Hippocampal formation (tissue), 2 donors: ENCODE measurements around the gene SHQ1.

Experiments used
- DNase-seq, 2 donors: peaks; one replicate each; lab custom pipeline; 2025; lab: John Stamatoyannopoulos, UW

SHQ1 gene

DNA sequence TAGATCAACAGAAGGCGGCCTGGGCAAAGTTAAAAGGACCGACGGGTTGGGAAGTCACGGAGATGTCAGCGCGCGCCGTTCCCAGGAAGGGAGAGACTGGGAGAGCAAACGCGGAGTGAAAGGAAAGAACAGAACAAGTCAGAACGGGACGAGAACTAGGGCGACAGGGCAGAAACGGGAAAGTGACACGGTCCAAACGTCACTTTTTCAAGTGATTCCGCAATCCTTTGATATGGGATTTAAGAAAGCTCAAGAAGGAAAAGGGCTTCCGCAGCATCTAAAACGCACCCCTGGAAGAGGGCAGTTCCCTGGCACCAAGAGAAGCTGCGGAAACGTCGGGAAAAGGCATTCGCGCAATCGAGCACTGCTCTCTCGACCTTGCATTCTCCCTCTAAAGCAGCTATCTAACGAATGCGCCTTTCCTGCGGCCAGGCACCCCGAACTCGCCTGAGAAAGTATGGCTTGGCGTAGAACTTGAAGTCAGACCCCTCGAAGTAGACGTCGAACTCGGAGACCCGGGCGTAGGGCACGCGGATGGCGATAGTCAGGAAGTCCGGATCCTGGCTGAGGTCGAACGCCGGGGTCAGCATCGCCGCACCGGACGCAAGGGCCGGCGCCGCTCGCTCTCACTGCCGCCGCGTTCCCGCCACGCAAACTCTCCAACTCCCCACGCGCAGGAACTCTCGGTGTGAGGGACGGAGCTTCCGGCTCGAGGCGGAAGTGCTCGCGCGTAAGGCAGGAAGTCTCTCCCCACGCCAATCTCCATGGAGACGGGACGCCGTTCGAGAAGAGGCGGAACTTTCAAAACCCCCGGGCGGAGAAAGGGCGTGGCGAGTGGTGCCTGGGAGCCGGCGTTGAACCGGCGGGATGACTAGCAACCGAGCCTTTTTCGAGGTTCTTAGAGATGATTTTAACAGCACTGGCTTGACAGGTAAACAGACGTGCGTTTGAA, at the start of gene SHQ1:
Gene SHQ1, minus strand, starts transcription at position 695 of the 952 bp plus-strand sequence. Its CDS starts 105 bp downstream, at position 590.
- DNase-seq = peak; percentile 78 to 87

GRCh38 chr3:72897758-72898007, 49.4 kb upstream of the SHQ1 start:
- no peak for DNase-seq

DNA sequence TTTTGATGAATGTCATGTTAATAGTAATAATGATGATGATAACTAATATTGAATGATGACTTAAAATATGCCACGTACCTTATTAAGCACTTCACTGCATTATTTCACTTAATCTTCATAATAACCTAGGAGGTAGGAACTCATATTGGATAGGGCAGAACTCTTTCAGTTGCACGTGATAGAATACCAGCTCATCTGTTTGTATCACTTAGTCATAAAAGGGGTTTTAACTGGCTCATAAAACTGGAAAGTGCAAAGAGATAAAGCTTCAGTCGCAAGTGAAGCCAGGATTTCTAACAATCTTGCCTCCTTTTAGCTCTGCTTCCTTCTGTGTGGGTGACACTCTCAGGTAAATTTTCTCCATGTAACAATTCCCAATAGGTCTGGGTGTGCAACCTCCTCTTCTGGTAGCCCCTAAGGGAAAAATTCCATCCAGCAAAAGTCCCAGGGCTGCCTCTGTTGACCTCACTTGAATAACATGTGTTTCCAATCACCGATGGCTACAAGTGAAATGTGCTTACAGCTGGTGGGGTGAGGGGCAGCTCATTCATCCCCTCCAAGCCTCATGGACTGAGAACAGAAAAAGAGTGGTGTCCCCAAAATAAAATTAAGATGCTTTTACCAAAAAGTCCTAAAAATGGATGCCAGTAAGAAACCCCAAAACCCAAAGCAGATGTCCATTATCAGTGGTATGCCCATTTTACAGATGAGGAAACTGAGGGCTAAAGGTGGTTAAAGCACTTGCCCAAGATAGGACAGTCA, 48.9 kb upstream of the SHQ1 start:
- no peak for DNase-seq

- no peak for DNase-seq
Measured at GRCh38 chr3:72894976-72895552, 46.8 kb upstream of the SHQ1 start.

DNA sequence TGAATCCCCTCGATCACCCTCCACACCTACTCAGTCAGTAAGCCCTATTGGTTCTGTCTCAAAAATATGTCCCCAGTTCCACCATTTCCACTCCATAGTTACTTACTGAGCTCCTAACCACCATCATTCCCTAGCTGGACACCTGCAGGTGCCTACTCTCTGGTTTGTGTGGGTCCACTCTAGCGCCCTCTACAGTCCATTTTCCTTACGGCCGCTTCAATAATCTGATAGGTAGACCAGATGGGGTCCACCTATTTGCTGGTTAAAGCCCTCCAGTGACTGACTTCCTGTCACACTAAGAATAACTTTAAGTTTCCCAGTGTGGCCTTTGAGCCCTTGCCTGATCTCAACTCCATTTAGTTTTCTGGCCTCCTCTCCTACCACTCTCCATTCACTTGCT, 44.6 kb upstream of the SHQ1 start:
- no peak for DNase-seq

GRCh38 chr3:72892081-72892775, 44.0 kb upstream of the SHQ1 start:
- DNase-seq = peak; percentile 71 to 75

DNA sequence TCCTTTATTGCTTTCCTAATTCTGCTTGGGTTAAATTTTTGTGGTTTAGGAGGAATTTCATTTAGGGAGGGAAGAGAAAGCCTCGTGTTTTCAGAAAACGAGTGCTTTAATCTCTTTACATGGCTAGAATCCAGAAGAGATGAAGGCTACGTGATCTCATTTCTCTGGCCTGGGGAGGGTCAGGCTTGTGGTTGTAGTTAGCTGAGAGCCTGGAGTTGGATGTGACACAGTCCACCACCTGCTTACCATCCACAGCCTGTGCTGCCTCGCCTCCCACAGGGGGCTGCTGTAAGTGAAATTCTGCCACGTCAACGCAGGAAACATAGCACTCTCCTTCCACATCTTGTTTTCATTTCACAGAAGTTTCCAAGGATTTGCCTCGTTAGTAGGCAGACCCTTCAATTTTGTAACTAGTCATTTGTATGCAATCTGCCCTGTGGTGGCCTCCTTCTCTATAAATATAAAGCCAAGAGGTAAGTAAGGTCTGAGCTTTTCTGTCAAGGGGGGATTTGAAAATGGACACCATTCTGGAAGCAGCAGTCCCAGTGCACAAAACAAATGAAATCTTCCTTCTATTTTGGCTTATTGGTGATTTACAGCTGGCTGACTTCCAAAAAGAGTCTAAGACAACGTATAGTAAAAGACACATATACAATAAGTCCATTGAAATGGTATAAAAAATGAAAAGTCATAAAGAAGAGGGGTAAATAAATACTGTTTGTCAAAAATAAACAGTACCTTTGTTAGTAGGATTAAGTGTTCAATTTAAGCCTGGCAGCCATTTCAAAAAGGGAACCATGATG, 43.0 kb upstream of the SHQ1 start:
- DNase-seq = peak in 1 of 2 donors; percentile 10

DNA sequence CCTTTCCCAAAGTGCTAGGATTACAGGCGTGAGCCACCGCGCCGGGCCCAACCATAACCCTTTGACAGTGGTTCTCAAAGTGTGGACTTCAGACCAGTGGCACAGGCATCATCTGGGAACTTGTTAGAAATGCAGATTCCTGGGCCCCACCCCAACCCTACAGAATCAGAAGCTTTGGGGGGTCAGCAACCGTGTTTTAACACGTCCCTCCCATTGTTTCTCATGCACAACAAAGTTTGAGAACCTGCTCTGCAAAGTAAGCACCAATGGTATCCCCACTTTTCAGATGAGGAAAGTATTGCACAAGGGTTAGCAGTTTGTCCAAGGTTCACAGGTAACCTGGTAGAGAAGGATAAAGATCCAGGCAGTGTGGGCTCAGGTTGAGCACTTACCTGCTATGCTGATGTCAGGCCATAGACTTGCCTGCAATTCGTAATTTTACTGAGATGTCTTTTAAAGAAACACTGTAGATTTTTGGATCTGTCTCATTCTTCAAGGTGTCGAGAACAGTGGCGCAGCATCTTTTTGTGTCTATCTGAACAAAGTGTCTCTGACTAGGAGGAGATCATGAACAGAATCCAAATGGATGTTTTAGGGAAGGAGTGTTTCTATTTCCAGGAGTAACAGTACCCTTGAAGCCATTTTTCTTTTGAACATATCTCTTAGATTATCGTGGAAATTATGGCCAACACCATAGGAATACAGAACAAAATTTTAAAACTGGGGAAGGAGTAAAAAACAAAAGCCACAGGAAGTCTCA, 42.1 kb upstream of the SHQ1 start:
- DNase-seq = peak in 1 of 2 donors; percentile 3

DNA sequence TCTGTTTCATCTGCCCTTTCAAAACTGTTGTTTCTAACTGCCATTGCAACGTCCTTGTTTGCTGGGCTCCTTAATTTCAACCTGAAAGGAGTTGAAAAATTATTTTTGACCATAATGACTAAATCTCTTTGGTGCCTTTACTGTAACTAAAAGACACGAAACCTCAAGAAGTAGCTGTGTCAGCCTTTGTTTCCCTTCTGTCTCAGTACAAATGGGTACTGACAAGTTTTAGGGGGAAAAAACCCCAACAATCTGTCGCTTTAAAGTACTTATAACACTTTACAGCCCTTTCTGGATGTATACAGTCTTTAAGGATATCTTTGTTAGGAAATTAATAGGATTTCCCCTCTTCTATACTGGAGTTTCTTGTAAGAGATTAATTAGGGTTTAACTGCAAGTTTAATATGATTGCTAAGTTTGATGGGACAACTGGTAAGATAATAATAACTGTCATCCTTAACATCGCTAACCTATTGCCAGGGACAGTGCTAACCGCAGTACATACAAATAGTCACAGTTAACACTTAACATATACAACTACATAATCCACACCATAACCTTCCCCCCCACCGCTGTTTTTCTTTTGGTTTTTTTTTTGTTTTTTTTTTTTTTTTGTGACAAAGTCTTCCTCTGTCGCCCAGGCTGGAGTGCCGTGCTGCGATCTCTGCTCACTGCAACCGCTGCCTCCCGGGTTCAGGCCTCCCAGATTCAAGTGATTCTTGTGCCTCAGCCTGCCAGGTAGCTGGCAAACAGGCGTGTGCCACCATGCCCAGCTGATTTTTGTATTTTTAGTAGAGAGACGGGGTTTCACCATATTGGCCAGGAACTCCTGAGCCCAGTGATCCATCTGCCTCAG, 41.3 kb upstream of the SHQ1 start:
- peak; percentile 6 to 48 for DNase-seq

DNA sequence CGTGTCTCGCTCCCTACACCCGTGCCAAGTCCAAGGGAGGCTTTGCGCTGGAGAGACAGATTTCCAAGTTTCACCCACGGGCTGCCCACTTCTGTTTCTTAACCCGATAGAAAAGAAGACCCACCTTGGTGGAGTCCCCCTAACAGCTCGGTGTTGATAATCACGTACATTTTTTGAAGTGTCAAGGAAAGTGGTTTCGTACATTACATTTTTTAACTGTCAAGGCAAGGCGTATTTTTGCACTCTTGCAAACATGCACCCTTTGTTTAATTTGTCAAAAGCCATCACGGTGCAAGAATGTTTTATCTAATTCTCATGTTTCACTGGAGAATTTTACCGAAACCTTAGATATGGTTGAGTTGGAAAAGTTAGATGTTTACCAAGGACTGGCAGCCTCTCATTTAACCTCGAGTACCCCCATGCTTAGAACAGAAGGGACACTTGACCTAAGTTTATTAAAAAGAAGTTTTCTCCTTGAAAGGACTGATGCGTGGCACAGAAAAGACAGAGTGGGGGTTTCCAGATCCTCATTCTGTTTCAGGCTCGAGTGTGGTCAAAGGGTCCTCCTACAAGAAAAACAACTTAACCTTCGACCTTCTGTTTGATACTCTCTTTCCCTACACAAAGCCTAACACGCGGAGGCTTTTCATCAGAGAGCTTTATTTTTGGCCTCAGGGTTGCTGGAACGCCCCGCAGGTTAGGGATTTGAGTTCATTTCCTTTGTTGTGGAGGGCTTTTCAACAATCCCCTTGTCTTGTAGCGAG, 40.5 kb upstream of the SHQ1 start:
- DNase-seq = peak; percentile 23 to 49

DNA sequence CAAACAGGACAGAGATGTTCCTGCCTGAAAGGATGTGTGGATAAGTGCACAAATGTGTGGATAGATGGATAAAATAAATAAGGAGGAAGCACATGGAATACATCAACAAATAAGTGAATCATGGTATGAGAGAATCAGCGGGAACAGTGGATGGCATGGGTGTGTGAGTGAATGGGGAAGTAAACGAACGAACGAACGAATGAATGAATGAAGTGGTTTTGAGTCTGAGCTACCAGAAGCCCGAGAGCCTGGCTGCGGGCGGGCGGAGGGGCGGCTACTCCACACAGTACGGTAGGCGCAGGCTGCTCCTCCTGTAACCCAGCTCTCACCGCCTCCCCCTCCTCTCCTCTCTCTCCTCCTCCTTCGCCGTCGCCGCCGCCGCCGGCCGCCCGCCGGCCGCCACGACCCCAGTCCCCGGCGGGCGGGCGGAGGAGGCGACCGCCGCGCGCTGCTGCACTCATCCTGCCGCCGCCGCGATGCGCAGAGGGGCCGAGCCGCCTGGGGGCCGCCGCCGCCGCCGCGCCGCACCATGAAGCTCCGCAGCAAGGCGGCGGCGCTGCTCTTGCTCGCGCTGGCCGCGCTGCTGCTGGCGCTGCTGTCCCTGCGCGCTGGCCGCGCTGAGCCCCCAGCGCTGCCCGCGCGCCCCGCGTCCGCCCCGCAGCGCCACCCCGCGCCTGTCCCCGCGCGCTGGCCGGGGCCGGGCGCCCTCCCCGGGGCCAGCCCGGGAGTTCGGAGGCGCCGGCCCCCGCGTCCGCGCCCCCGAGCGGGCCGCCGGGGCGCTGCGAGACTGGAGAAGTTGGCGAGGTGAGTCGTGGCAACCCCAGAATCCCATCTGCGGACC, 39.7 kb upstream of the SHQ1 start, which contains the start of gene GXYLT2:
Gene GXYLT2, plus strand, starts transcription at position 342 of the 841 bp plus-strand sequence. Its CDS starts 188 bp downstream, at position 530.
- DNase-seq = peak; percentile 67 to 80

DNA sequence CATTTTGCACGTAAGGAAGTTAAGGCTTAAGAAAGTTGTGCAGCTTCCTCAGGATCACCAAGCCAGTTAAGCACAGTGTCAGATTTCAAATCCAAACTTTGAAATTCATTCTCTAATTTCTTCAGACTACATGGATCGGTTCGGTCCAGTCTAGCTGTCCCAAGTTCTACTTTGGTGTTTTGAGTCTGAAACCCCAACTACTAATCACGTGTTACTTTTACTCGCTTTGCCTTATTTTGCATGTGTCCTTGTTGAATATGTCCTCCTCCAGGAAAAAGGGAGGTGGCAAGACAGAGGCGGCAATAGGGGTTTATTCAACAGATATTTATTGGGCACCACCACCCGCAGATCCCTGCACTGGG, 39.1 kb upstream of the SHQ1 start:
- DNase-seq = no peak

GRCh38 chr3:72872183-72872582, 23.9 kb upstream of the SHQ1 start:
- no peak for DNase-seq

DNA sequence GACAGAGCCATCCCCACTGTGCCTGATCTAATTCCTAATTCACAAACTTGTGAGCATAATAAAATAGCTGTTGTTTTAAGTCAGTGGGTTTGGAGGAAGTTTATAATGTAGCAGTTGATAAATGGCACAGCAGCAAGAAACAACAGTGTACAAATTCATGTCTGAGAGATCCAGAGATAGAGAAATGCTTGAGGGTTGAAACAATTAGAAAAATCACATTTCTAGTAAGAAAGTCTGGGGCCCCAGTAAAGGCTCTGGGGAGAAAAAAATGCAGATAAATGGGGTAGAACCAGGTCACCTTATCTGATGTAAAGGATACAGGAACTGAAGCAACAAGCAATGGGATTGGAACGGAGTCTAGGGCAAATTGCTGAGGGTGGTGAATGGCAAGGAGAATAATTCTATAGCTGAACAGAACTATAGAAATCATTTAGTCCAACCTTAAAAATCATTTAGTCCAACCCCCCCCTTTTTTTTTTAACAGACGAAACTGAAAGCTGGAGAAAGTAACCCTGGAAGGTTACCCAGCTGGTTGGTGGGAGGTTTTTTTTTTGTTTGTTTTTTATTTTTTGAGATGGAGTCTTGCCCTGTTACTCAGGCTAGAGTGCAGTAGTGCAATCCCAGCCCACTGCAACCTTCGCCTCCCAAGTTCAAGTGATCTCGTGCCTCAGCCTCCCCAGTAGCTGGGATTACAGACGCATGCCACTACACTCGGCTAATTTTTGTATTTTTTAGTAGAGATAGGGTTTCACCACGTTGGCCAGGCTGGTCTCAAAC, 14.3 kb upstream of the SHQ1 start:
- DNase-seq = no peak

DNA sequence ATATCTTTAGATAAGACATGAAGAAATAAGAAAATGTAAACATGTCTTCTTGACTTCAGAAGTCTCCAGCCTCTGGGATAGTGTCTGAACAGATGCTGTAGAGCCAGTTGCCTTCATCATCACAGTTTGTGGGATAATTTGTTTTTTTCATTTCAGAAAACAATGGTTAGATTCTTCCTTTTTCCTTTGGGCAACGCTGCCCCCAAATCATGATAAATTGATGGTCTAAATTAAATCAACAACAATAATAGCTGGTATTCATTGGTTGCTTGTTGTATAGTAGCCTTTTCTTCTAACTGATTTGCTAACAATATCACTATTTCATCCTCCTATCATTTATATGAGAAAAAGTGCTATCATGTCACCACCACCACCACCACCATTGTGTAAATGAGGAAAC, 12.6 kb upstream of the SHQ1 start:
- DNase-seq = no peak

GRCh38 chr3:72860053-72860452, 11.8 kb upstream of the SHQ1 start:
- DNase-seq = no peak

- no peak for DNase-seq
Measured at GRCh38 chr3:72855001-72855400, 6.8 kb upstream of the SHQ1 start.
